ENCODE data around the gene PCDH9.

The PCDH9 gene

DNA sequence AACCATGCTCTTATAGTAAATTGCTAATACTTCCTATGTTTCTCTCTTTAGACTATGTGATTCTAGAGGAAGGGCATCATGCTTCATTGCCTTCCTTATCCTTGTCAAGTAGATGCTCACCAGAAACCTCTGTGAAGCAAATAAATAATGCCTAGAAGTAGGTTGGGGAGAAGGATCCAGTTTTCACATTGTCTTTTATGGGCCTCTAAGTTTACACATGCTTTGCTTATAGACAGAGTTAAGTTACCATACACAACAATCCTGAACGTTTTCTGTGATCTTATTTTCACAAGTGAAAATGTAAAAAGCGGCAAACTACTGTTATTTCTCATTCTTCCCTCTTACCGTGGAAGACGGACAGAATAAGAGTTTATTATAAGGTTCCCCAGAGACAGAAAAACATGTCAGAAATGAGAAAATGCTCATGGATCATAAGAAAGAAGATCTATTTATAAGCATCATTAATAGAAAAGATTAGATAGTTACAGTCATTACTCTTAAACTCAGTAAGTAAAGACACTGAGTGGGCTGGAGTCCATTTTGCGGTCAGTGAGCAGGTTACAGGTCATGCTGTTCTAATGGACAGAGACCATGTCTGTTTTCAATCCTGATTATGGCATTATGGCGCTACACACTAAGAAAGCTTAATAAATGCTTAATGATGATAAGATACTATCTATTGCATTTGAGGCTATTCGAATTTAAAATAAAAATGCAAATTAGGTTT lies 723.9 kb downstream of the PCDH9 start:
- no peak for DNase-seq

DNA sequence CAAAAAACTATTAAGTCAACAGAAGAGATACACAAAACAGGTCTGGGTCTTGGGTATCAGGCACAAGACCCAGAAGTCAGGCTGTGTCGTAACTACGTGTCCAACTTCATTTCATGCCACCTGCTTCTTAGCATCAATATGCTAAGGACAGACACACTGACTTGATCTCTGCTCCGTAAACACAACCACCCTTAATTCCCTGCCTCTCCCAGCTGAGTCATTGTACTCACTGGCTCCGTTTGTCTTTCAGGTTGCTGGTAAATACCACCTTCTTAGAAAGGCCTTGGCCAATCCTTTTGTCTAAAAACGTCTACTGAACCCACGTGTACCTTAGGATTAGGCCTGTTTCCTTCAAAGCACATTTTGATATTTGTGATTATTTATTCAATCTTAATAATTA lies 726.2 kb downstream of the PCDH9 start:
- no peak for DNase-seq

DNA sequence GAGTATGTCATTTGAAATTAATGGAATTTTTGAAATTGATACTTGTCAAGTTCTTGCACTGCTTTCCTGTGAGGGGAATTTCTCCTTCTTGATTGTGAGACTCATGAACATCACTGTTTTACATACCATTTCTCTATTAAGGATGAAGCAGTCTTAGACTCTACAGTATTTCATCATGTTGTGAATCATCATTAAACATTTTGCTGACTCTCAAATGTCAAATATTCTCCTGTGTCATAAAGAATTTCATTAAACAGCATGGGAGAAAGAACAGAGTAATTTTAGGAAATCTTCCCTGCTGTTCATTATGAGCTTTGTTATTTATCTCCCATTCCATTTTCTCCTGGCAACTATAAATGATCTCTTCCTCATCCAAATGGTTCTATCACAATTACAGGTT lies 729.0 kb downstream of the PCDH9 start:
- no peak for DNase-seq

DNA sequence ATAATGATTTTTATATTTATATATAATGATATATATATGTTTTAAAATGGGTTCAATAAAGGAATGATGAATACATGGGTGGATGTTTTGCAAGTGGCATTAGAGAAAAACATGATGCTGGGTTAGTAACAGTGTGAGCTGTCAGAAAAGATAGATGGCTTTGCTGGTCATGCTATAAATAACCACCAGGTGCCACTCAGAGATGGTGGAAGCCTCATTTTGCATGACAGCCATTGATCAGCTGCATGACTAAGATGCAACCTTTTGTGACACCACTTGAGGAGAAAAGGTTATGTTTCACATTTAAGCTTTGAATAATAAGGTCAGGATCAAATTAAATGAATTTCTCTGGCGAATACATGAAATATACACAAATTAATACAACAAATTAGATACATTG lies 737.7 kb downstream of the PCDH9 start:
- DNase-seq = peak; percentile 36

DNA sequence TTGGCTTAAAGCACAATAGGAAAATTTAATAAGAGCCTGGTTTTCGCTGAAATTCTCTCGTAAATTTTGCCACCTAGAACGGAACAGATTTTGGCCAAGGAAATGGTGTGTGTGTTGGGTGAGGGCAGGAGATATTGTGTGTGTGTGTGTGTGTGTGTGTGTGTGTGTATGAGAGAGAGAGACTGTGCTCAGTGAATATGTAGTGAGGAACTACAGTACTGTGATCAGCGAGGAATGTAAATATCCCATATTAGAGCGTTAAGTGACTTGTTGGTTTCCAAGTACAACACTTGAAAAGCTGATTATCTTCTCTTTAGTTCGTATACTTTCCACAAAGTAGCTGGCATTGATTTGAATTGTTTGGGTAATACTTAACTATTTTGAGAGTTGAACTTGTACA lies 738.9 kb downstream of the PCDH9 start:
- DNase-seq = no peak

DNA sequence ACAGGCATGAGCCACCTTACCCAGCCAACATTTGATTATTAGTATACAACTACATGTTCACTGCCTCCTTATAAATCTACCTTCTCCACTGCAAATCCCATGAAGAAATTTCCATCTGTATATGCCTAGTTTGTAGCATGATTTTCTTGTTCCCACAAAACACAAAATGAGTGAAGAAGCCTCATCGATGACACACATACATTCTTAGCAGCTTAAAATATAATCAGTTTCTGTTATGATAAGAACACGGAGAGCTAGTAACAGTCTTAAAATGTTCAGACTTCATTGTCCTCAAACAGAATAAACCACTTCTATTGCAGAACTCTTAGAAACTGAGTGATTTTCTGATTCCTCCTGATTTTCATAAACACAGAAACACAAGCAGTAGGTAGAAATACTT lies 740.5 kb downstream of the PCDH9 start:
- no peak for DNase-seq

DNA sequence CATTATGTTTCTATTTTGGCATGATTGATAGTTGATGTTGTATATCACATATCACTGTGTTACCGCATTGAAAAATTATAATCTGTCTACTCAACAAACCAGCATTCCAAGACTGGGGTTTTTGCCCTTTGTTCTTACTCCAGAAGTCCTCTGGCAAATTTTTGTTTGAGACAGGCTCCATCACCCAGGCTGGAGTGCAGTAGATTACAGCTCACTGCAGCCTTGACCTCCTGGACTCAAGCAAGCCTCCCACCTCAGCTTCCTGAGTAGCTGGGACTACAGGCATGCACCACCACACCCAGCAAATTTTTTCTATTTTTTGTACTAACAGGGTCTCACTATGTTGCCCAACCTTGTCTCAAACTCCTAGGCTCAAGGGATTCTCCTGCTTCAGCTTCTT lies 741.0 kb downstream of the PCDH9 start:
- DNase-seq = no peak

DNA sequence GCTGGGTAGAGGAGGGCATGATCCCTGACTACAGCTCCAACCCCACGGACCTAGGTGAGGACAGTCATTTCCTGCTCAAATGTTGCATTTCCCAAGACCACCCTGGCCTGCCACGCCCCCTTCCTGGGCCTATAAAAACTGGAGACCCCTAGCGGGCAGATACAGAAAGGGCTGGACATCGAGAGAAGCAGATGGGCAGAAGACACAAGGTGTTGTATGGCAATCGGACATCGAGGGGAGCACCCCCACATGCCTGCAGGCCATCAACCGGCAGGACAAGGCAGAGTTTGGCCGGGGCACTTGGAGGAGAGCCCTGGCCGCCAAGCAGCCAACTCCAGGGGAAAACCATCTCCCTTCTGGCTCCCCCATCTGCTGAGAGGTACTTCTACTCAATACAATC lies 746.4 kb downstream of the PCDH9 start:
- DNase-seq = no peak

DNA sequence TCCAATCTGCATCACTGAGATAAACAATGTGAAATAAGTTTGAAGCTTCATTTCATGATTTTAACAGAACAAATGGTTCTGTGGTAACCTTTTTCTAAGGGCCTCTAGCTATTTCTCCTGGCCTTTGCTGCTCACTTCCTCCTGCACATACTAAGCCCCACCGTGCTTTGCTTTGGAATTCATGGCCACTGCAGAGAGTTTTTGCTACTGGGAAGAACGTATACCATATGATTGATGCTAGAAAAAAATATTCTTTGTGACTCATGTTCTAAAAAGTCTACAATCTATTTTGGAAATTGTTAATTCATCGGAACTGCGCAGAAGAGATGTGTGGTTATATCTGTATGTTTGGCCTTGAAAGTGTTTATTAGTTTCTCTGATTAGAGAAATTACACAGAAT lies 747.3 kb downstream of the PCDH9 start:
- DNase-seq = no peak

DNA sequence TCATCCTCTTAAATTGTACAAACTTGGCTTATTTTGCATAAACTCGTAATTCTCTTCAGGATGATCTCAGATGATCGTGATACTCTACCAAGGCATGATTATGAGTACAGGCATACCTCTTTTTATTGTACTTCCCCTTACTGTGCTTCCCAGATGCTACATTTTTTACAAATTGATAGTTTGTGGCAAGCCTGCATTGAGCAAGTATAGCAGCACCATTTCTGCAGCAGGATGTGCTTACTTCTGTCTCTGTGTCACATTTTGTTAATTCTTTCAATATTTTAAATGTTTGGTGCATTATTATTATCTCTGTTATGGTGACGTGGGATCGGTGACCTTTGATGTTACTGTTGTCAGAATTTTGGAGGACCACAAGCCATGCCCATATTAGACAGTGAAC lies 752.3 kb downstream of the PCDH9 start:
- DNase-seq = no peak

DNA sequence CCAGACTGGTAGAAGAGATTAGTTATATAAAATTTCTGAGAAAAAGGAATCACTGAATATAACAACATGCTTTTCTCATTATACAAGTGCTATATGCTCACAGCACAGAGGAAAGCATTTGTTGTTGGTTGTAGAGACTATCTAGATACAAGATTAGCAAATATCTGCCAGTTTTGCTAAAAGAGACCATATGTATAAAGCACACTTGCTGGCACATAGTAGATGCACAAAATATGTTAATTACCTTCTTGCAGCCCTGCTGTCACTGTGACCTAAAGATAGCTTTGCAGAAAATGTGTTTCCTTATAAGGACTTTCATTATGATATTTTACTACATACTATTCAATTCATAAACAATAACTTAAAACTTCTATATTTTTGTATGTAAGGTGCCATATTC lies 755.1 kb downstream of the PCDH9 start:
- DNase-seq = no peak

DNA sequence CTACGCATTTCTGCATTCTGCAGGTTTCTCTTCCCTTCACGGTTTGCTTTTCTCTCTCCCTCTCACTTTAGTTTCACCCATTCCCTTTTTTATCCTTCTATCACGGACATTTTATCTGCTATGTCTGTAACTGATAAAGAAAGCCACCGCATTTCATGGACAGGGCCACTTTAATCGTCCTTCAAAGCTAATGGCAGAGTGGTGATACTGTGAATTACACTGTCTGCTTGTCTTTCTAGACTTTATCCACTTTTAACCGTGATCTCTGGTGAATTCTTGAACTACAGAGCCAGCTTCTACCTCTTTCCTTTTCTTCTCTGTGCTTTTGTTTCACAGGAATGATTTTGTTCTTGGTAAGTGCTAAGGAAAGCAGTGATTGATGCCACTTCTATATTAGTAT lies 760.4 kb downstream of the PCDH9 start:
- no peak for DNase-seq

DNA sequence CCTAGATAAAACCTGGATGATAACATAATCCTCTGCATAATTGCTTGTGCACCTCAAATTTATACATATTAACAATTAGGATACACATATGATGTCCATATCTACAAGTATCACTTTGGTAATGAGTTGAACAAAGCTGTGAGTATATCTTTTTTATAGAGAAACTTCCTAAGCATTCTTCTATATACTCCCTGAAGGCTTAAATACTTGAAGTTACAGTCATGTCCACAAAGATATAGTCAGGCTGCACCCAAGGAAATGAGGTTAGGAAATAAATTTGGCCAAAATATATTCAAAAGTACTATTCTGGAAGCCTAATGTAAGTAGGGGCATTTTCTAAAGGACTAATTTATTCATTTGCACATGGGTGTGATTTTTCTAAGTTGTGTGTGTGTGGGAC lies 761.5 kb downstream of the PCDH9 start:
- no peak for DNase-seq

DNA sequence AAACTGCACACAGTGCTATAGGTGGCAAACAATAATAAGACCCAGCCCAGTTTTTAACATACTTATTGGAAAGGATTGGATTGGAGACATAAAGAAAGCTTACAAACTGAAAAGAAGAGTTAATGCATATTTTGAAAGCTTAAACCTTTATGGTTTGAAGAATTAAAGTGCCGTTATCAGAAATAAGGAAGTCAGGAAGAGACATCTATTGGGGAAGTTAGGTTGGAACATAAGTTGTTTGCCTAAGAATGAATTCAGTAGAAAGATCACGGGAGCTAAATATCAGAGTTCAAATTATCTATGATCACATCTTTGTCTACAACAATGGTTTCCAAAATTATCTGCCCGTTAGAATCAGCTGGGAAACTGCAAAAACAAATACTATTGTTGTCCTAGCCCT lies 767.9 kb downstream of the PCDH9 start:
- DNase-seq = no peak

DNA sequence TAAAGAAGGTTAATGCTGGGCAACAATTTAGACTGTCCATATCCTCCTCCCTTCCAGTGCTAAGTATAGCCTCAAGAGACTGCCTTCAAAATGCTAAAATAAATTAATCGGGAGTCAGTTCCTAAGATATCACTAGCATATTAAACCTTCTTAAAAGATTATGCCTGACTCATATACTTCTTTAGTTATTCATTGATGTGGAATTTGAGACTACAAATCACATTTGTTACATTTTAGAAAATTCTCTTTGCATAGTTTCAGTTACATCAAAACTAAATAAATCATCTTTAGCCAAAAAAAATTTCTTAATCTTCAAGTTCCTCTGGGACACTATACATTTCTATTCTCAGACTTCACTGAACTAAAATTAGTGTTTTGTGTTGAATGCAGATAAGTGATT lies 769.1 kb downstream of the PCDH9 start:
- DNase-seq = no peak

DNA sequence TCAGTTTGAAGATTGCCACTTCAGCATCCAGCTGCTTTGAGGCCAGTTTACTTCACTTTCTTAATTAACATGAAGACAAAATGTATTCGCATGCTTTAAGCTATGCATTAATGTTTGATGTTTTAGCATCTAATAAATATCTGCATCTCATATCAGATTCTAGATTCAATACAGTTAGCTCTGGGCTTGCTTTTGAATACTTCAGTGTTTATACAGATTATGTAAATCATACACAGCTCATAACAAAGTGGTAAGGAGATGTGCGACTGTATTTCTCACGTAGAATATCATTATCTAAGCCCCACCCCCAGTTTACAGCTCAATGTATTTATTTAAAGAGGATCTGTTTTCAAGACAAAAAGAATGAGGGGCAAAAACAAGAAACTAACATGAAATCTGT lies 770.5 kb downstream of the PCDH9 start:
- no peak for DNase-seq

DNA sequence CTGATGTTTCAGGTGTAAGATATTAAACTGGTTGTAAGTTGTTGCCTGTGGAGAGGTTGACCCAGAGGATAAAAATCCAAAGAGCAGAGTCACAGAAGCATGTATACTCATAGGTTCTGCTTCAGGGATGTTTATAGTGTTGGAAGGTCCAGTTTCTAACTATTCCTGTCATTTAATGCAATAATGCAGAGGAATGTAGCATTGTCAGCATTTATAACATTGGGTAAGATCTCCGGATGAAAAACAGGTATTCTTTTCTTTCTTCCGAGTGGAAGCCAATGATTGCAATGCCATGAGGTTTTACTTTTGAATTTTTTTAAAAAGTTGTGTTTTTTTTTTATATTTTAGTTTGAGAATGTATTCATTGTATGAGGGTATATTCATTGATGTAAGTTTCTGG lies 771.0 kb downstream of the PCDH9 start:
- DNase-seq = no peak

DNA sequence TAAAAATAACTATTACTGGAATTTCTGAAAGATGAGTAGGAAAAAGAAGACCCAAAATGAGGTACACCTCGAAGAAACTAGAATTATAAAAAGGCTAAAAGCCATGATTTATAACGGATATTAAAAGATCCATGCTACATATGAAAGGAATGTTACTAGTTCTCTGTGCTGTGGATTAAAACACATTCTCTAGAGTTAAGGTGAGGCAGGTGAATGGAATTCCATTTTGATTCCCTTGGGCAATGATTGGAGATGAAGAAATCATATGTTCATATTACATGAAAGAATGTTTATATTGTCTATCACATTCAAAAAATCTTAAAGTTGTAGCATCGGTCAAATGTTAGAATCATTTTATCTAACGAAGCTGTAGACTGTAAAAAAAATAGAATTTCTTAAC lies 783.7 kb downstream of the PCDH9 start:
- DNase-seq = no peak

DNA sequence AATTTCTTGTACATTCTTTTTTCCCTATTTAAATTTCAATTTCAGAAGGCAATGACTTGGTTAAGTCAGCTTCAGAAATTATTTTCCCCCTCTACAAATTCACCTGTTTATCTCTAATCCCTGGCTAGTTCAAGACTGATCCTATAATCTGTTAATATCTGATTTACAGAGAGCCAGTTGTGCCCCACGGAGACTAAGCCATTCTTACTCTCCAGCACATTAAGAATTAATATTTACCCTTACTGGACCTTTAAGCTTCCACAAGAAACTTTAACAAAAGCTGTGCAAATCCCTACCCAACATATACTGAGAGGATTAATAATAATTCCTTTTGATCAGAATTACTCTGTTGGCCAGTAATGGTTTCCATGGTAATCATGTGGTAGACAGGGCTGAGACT lies 786.2 kb downstream of the PCDH9 start:
- peak; percentile 12 for DNase-seq

DNA sequence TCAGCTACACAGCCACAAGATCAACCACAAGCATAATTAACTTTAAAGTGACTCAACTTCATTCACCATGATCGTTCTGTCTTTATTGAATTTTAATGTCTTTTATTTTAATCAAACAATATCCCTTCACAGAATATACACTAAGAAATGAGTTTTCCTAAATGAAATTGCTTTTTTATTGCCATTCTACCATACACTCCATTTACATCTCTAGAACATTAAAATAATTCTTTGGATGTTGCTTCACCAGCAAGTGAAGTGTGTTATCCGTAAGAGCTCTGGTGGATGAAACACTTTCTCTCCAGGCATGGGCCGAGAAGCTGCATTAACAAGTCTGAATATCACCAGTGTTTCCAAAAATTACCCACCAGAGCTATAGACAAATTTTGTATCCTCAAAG lies 789.2 kb downstream of the PCDH9 start:
- no peak for DNase-seq

DNA sequence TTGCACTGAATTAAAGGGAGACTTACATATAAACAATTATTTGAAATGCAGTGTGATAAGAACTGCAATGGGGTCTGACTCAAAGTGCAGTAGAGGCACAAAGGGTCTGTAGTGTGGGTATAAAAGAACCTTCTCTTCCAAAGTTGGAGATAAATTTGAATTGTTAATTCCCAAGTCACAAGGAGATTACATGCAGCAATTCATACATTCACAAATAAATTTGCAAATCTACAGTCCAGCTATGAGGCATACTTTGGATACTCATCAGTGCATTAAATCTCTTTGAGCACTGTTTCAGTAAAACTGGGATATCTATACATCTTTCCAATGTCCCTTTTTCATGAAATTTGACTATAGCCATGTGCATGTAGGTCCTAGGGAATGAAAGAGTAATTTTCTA lies 799.4 kb downstream of the PCDH9 start:
- DNase-seq = no peak

DNA sequence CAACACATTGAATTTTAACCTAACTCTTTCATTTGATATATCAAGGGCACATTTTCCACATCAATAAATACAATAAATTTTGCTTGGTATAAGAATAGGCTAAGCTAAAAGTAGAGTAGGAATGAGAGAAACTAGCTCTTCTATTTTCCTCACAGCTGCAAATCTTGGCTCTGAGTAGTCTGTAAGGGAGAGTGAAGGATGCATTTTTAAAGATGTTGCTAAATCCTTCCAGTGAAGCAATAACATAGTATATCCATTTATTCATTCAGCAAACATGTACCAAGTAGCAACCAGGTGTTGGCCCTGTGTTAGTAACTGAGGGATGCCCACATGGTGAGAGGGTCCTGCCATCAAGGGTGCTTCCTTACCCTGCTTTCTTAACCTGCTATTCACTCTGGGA lies 799.9 kb downstream of the PCDH9 start:
- DNase-seq = no peak

DNA sequence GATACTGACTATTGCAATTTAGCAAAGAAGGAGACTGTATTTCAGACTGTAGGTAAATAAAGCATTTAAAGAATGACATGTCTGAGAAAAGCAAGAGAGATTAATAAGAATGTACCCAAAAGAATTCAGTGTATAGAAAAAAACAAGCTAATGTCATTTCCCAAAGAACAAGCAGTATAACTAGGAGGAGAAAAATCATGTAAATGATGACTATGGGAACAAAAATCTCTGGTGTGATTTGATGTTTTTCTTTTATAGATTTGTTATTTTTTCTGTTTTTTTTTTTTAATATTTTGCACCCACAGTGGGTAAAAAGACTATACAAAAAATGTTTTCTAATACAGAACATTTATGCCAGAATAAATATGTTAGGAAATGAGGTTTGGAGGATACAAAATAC lies 801.0 kb downstream of the PCDH9 start:
- DNase-seq = no peak

DNA sequence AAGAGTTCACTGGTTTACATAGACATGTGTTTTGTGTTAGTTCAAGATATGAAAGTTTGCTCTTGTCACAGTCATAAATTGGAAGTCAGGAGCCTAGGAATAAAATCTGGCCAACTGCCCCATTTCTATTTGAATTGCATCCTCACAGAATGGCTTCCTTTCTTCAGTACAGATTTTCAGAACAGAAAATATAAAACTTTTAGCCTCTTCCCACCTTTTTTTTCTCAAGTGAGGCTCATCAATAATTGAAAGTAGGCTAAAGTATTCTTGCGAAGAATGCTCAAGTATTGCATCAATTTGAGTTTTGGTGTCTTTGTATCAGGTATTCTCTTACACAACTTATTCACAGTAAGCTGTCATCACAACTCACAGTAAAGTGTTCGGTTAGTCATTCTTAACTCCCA lies 802.7 kb downstream of the PCDH9 start:
- peak; percentile 21 for DNase-seq

DNA sequence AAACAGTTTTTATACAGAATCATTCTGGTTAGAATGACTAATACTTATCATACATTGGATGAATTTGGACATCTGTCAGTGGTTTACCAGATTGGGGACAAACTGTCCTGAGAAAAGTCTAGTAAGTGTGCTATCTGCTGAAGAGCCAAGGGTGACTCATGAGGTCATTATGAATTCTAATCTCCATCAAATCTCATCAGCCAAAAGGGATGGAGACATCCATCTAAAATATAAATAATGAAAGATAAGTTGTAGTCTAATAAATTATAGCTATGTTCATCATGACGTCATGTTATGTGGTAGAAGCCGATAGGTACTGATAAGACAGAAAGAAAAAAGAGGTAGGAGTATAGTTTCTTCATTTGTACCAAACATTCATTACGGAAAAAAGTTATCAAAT lies 804.4 kb downstream of the PCDH9 start:
- no peak for DNase-seq

DNA sequence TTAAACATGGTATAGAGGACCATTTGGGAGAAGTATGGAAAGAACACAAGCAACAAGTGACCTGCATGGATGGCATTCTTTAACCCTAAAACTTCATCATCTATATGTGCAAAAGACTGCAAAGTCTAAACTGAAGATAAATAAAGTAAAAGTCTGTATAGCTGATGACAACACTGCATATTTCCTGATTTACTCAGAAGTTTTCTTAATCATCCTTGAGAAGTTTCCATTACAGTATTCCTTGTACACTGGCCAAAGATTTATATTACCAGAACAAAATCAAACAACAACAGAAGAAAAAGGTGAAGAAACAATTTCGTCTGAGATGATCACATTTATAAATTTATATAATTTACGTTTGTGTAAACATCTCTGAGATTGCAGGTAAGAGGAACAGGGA lies 805.7 kb downstream of the PCDH9 start:
- DNase-seq = no peak

All from eye (tissue), 1 donor.